Fibroblast of mammary gland (primary cell): ENCODE results near the gene BIRC7.

Experiments used
- DNase-seq: peaks from one replicate; pipeline ENCODE4 v3.0.0-alpha.2; 2010; ENCODE audit warnings: low read depth
- H3K4me3 ChIP-seq: 2 replicates; pipeline ENCODE4 v1.5.1; 2011; ENCODE audit warnings: low read depth, mild to moderate bottlenecking, low read length, moderate library complexity; ENCODE audit not compliant: control insufficient read depth
- CTCF ChIP-seq: conservative IDR thresholded peaks from 2 replicates; pipeline ENCODE4 v1.5.1; 2011; ENCODE audit warnings: low read depth, low read length, inconsistent platforms; ENCODE audit not compliant: control insufficient read depth, insufficient read depth

BIRC7 gene

GRCh38 chr20:63194007-63194796 is 41.5 kb upstream of the BIRC7 start:
- H3K4me3 ChIP-seq: no peak overlapping the region
- no peak for TF ChIP-seq CTCF
- no peak for DNase-seq

- no peak overlapping the region for H3K4me3 ChIP-seq
- no peak for DNase-seq
- no peak for TF ChIP-seq CTCF
Observed at GRCh38 chr20:63194797-63195173, 40.9 kb upstream of the BIRC7 start.

GRCh38 chr20:63196768-63197470 is 38.8 kb upstream of the BIRC7 start:
- H3K4me3 ChIP-seq: no peak overlapping the region
- no peak for TF ChIP-seq CTCF
- no peak for DNase-seq

GRCh38 chr20:63198606-63199005 is 37.1 kb upstream of the BIRC7 start:
- DNase-seq: no peak
- no peak overlapping the region for H3K4me3 ChIP-seq

GRCh38 chr20:63202021-63202420 is 33.7 kb upstream of the BIRC7 start:
- DNase-seq: no peak
- TF ChIP-seq CTCF: no peak
- no peak overlapping the region for H3K4me3 ChIP-seq

More at GRCh38 chr20:63198606-63199005, 37.1 kb upstream of the BIRC7 start:
- TF ChIP-seq CTCF: no peak

GRCh38 chr20:63202811-63203526 is 32.7 kb upstream of the BIRC7 start:
- TF ChIP-seq CTCF: no peak

More at GRCh38 chr20:63202811-63203526, 32.7 kb upstream of the BIRC7 start:
- no peak for DNase-seq
- H3K4me3 ChIP-seq: no peak overlapping the region
